Right lobe of liver (tissue), 6 donors: ENCODE measurements around the gene FRMD4B. TPM values are rescaled to one million over a fixed set of nuclear protein-coding genes. Genes with fewer than 3 reads are reported as not detected.

ENCODE experiments used
- ATAC-seq, 4 donors: fragments of 200-7000 bp; cut with Tn5 transposase; one replicate each; pipeline ENCODE4 v1.9.1; 2020; ENCODE audit warnings: mild to moderate bottlenecking in 4 of 4, moderate library complexity in 4 of 4
- DNase-seq, 3 donors: peaks; one replicate each; pipeline ENCODE4 v3.0.0-alpha.2; 2020
- H3K27ac ChIP-seq, 3 donors: fragments of 200-600 bp; one replicate each; pipeline ENCODE4 v1.8.0; 2022
- H3K27me3 ChIP-seq, 2 donors: fragments of 200-600 bp; one replicate each; pipeline ENCODE4 v1.8.0; 2022
- H3K36me3 ChIP-seq, 4 donors: fragments of 200-600 bp; sonication (generic) in 1 of 4; one replicate each; pipeline versions ENCODE4 v1.5.1 to v1.8.0; 2017 to 2022; ENCODE audit warnings: control low read depth in 1 of 4
- H3K4me1 ChIP-seq, 4 donors: fragments of 200-600 bp; sonication (generic) in 1 of 4; one replicate each; pipeline versions ENCODE4 v1.5.1 to v1.8.0; 2017 to 2022; ENCODE audit warnings: control low read depth in 1 of 4
- H3K4me3 ChIP-seq, 3 donors: fragments of 200-600 bp; one replicate each; pipeline ENCODE4 v1.8.0; 2022
- H3K9me3 ChIP-seq, 4 donors: fragments of 200-600 bp; sonication (generic) in 1 of 4; one replicate each; pipeline versions ENCODE4 v1.5.1 to v1.8.0; 2017 to 2022; ENCODE audit warnings: control low read depth in 1 of 4
- CTCF ChIP-seq, 4 donors: fragments of 200-600 bp in 3 of 4; fragments of 450-650 bp in 1 of 4; IDR thresholded peaks; one replicate each; pipeline versions ENCODE4 v1.5.1 to v1.8.0; 2016 to 2022; ENCODE audit warnings: antibody characterized with exemption in 4 of 4, mild to moderate bottlenecking in 2 of 4
- POLR2A ChIP-seq: fragments of 450-650 bp; IDR thresholded peaks from one replicate; pipeline ENCODE4 v1.6.1; 2017; ENCODE audit warnings: antibody characterized with exemption, mild to moderate bottlenecking
- WGBS: methylation state at CpG from one replicate; pipeline ENCODE4 v1.1.6; 2018; ENCODE audit warnings: low coverage, low lambda C conversion rate; ENCODE audit not compliant: insufficient coverage; ENCODE audit errors: missing lambda C conversion rate; 5-methylcytosine and 5-hydroxymethylcytosine counted together
- intact Hi-C, 2 donors: fragments of 100-400 bp; cut with DNase I; formaldehyde crosslinking; loops; one replicate each; pipeline versions ENCODE4 v1.11.2 to v1.14.1; 2022
- total RNA-seq, 6 experiments: library from RNA; depleted of rRNA in 2 of 6; stranded (reverse); fragments of >200 nt in 2 of 6; fragmentation: NEBNext Ultra II Directional in 3 of 6; extraction: Animal tissue kit (Norgen Biotek cat#: 25700) in 3 of 6; gene quantifications; one replicate each; pipeline versions ENCODE4 v1.1.0 to v1.2.4, GENCODE V29; 2016 to 2023
- donor health status: DM: no; HTN: yes; CAD: no.
- donor health status: DM: no; HTN: no; CAD: no.
- donor health status: DM: no; HTN: no; CAD: no.
- donor health status: DM: no; HTN: yes; CAD: no.
- donor health status: DM: no; HTN: yes; CAD: no.

FRMD4B gene
- total RNA-seq, 6 experiments from 2014 or later = 9.2 to 21.0 (median 12.3) TPM

GRCh38 chr3:69182588-69183316, 203.1 kb downstream of the FRMD4B start:
- Histone ChIP-seq H3K4me1 (peaks cover 0 to 36% (median 16%) of the 10 kb centered on the region in 4 donors), H3K36me3 (peaks cover 7 to 52% (median 22%) of the 10 kb centered on the region in 4 donors), H3K9me3 (no peaks in the 10 kb centered on the region), H3K4me3 (no peak overlapping the region), H3K27ac (peak overlapping the region in 1 of 3 donors; percentile 20), H3K27me3 (no peaks in the 10 kb centered on the region)
- TF ChIP-seq CTCF (IDR thresholded peaks at IDR 0.05) = no peak
- no peak for TF ChIP-seq POLR2A
- 67% methylated on average over 8 of the region's 8 CpGs for WGBS
- no peak for ATAC-seq
- DNase-seq = no peak
- intact Hi-C loops = no loop called here

- no peaks in the 10 kb centered on the region for H3K9me3 ChIP-seq
- peaks cover 0 to 44% (median 21%) of the 10 kb centered on the region in 4 donors for H3K36me3 ChIP-seq
- H3K27ac ChIP-seq = no peak overlapping the region
- H3K4me3 ChIP-seq = no peak overlapping the region
- peaks cover 0 to 32% (median 15%) of the 10 kb centered on the region in 4 donors for H3K4me1 ChIP-seq
- DNase-seq (peak in 1 of 3 donors; percentile 45), ATAC-seq (peak in 3 of 4 donors; percentile 17 to 77 (median 58))
- no peak for TF ChIP-seq POLR2A
- TF ChIP-seq CTCF (IDR thresholded peaks at IDR 0.05) = no peak
- H3K27me3 ChIP-seq = no peaks in the 10 kb centered on the region
- 74% methylated on average over 9 of the region's 9 CpGs for WGBS
- intact Hi-C loops = no loop called here
These were observed 204.2 kb downstream of the FRMD4B start for GRCh38 chr3:69181592-69182211.

GRCh38 chr3:69180869-69181591, 204.9 kb downstream of the FRMD4B start:
- Histone ChIP-seq H3K36me3 (peaks cover 0 to 47% (median 20%) of the 10 kb centered on the region in 4 donors), H3K27ac (no peak overlapping the region), H3K9me3 (no peaks in the 10 kb centered on the region), H3K27me3 (no peaks in the 10 kb centered on the region), H3K4me3 (no peak overlapping the region), H3K4me1 (peaks cover 0 to 33% (median 13%) of the 10 kb centered on the region in 4 donors)
- WGBS = 80% methylated on average over 6 of the region's 23 CpGs
- ATAC-seq = no peak
- TF ChIP-seq CTCF (IDR thresholded peaks at IDR 0.05) (no peak), POLR2A (no peak)
- DNase-seq = no peak
- intact Hi-C loops = no loop called here

- H3K4me1 ChIP-seq = peaks cover 0 to 43% (median 15%) of the 10 kb centered on the region in 4 donors
- peak overlapping the region; percentile 71 to 91 (median 91) for H3K27ac ChIP-seq
- no peaks in the 10 kb centered on the region for H3K9me3 ChIP-seq
- 51% methylated on average over 4 of the region's 4 CpGs for WGBS
- no peaks in the 10 kb centered on the region for H3K27me3 ChIP-seq
- no peak for TF ChIP-seq POLR2A
- TF ChIP-seq CTCF (IDR thresholded peaks at IDR 0.05) = no peak
- DNase-seq (no peak), ATAC-seq (peak; percentile 2 to 63 (median 23))
- H3K36me3 ChIP-seq = peaks cover 0 to 40% (median 15%) of the 10 kb centered on the region in 4 donors
- H3K4me3 ChIP-seq = peak overlapping the region in 1 of 3 donors; percentile 36
- intact Hi-C loops = no loop called here
These were observed 206.0 kb downstream of the FRMD4B start for GRCh38 chr3:69179740-69180372.
